Lung (tissue), 12 donors: ENCODE measurements around the gene MLXIPL. TPM values are rescaled to one million over a fixed set of nuclear protein-coding genes. Genes with fewer than 3 reads are reported as not detected.
"Not testable (repeated sequence)": the region's sequence is repeated elsewhere in the genome, so short reads cannot be mapped to it uniquely, and the experiment has no call there.

Source experiments
- ATAC-seq: fragments of 200-7000 bp; cut with Tn5 transposase; one replicate; pipeline ENCODE4 v1.9.1; 2020; ENCODE audit warnings: moderate number of reproducible peaks; ENCODE audit not compliant: insufficient read depth, low FRiP score
- DNase-seq, 3 donors: peaks; one replicate each; pipeline ENCODE4 v3.0.0-alpha.2; 2013 to 2017
- H3K27ac ChIP-seq, 2 donors: one replicate each; pipeline ENCODE4 v1.5.1; 2013; ENCODE audit warnings: mild to moderate bottlenecking in 2 of 2, moderate library complexity in 2 of 2, control low read depth in 1 of 2, inconsistent platforms in 1 of 2, low read depth in 1 of 2, low read length in 1 of 2
- H3K27me3 ChIP-seq, 3 donors: one replicate each; pipeline ENCODE4 v1.5.1; 2013; ENCODE audit warnings: low read length in 2 of 3; ENCODE audit not compliant: control insufficient read depth in 3 of 3, insufficient read depth in 3 of 3
- H3K36me3 ChIP-seq, 4 donors: one replicate each; pipeline ENCODE4 v1.5.1; 2013; ENCODE audit warnings: low read length in 4 of 4, mild to moderate bottlenecking in 1 of 4, moderate library complexity in 1 of 4; ENCODE audit not compliant: control insufficient read depth in 4 of 4, insufficient read depth in 4 of 4
- H3K4me1 ChIP-seq, 5 donors: one replicate each; pipeline ENCODE4 v1.5.1; 2013; ENCODE audit warnings: low read length in 5 of 5, mild to moderate bottlenecking in 2 of 5, moderate library complexity in 1 of 5; ENCODE audit not compliant: control insufficient read depth in 5 of 5, insufficient read depth in 5 of 5
- H3K4me3 ChIP-seq: one replicate; pipeline ENCODE4 v1.5.1; 2013; ENCODE audit warnings: mild to moderate bottlenecking, control low read depth, moderate library complexity
- H3K9ac ChIP-seq, 2 donors: one replicate each; pipeline ENCODE4 v1.5.1; 2013; ENCODE audit warnings: low read length in 2 of 2, control low read depth in 1 of 2; ENCODE audit not compliant: insufficient read depth in 1 of 2
- H3K9me3 ChIP-seq, 4 donors: one replicate each; pipeline ENCODE4 v1.5.1; 2013; ENCODE audit warnings: low read length in 3 of 4, mild to moderate bottlenecking in 1 of 4, moderate library complexity in 1 of 4; ENCODE audit not compliant: control insufficient read depth in 4 of 4, insufficient read depth in 3 of 4
- CTCF ChIP-seq: IDR thresholded peaks from 2 replicates; pipeline ENCODE4 v1.5.1; 2012; ENCODE audit warnings: mild to moderate bottlenecking; ENCODE audit errors: control extremely low read depth, extremely low read depth
- WGBS, 2 donors: extraction: QIAGEN DNeasy Blood & Tissue Kit; methylation state at CpG; one replicate each; pipeline ENCODE4 v1.1.7; 2013; 5-methylcytosine and 5-hydroxymethylcytosine counted together
- polyA plus RNA-seq, 2 donors: library from polyadenylated mRNA; stranded (reverse); fragments of 200-250 nt; gene quantifications; one replicate each; pipeline ENCODE4 v1.2.1, GENCODE V29; 2013
- total RNA-seq, 2 donors: library from RNA; depleted of rRNA in 1 of 2; stranded (reverse); fragments of >200 nt in 1 of 2; gene quantifications; one replicate each; pipeline ENCODE4 v1.2.1, GENCODE V29; 2014 to 2021
- donor health status: control.
- donor health status: control.
- donor health status: Bipolar disorder and iron deficiency.
- donor health status: healthy.
- donor health status: DM: yes; HTN: yes; CAD: no.

Gene MLXIPL
- total and polyA plus RNA-seq, 4 donors: 1.3 to 16.1 (median 6.7) TPM

GRCh38 chr7:73659983-73660382 is 35.7 kb upstream of the MLXIPL start:
- H3K9ac ChIP-seq: no peak overlapping the region
- DNase-seq: no peak
- no peak overlapping the region for H3K27ac ChIP-seq
- ATAC-seq: no peak
- H3K4me3 ChIP-seq: no peak overlapping the region
- H3K36me3 ChIP-seq: no peaks in the 10 kb centered on the region
- no peak for TF ChIP-seq CTCF
- WGBS, 2 donors: 63% methylated on average over 8 of the region's 8 CpGs
- no peaks in the 10 kb centered on the region for H3K4me1 ChIP-seq
- no peaks in the 10 kb centered on the region for H3K27me3 ChIP-seq
- H3K9me3 ChIP-seq: peaks cover 0 to 7% (median 4%) of the 10 kb centered on the region in 4 donors

- not testable (repeated sequence) for H3K27me3 ChIP-seq, H3K4me1 ChIP-seq, H3K9ac ChIP-seq, H3K27ac ChIP-seq, H3K4me3 ChIP-seq, H3K36me3 ChIP-seq, DNase-seq, H3K9me3 ChIP-seq, ATAC-seq
- WGBS, 2 donors: 78 to 85% methylated on average over 4 of the region's 4 CpGs
Measured at GRCh38 chr7:73655309-73655708, 31.0 kb upstream of the MLXIPL start.

GRCh38 chr7:73652541-73652949 is 28.2 kb upstream of the MLXIPL start:
- H3K27me3 ChIP-seq: peaks cover 0 to 21% (median 18%) of the 10 kb centered on the region in 3 donors
- DNase-seq (no peak), ATAC-seq (no peak)
- H3K36me3 ChIP-seq: no peaks in the 10 kb centered on the region
- H3K4me1 ChIP-seq: peaks cover 0 to 5% (median 0%) of the 10 kb centered on the region in 5 donors
- WGBS, 2 donors: 71 to 85% methylated on average over 11 of the region's 11 CpGs
- H3K9me3 ChIP-seq: no peaks in the 10 kb centered on the region
- TF ChIP-seq CTCF: no peak
- no peak overlapping the region for H3K9ac ChIP-seq
- no peak overlapping the region for H3K27ac ChIP-seq
- no peak overlapping the region for H3K4me3 ChIP-seq

- H3K27me3 ChIP-seq: peaks cover 0 to 25% (median 18%) of the 10 kb centered on the region in 3 donors
- no peak for DNase-seq
- 52 to 63% methylated on average over 5 of the region's 5 CpGs for WGBS, 2 donors
Measured at GRCh38 chr7:73650524-73650923, 26.2 kb upstream of the MLXIPL start.

More at GRCh38 chr7:73650524-73650923, 26.2 kb upstream of the MLXIPL start:
- Histone ChIP-seq H3K4me3 (no peak overlapping the region), H3K9me3 (no peaks in the 10 kb centered on the region), H3K4me1 (peaks cover 0 to 5% (median 0%) of the 10 kb centered on the region in 5 donors), H3K9ac (no peak overlapping the region), H3K36me3 (no peaks in the 10 kb centered on the region), H3K27ac (no peak overlapping the region)
- no peak for TF ChIP-seq CTCF
- no peak for ATAC-seq
